HK-2 (cell line): ENCODE data around the gene GNB1.

Source experiments
- DNase-seq: peaks from one replicate; pipeline ENCODE4 v3.0.0-alpha.2; 2018; ENCODE audit not compliant: unreplicated experiment

Gene GNB1

DNA sequence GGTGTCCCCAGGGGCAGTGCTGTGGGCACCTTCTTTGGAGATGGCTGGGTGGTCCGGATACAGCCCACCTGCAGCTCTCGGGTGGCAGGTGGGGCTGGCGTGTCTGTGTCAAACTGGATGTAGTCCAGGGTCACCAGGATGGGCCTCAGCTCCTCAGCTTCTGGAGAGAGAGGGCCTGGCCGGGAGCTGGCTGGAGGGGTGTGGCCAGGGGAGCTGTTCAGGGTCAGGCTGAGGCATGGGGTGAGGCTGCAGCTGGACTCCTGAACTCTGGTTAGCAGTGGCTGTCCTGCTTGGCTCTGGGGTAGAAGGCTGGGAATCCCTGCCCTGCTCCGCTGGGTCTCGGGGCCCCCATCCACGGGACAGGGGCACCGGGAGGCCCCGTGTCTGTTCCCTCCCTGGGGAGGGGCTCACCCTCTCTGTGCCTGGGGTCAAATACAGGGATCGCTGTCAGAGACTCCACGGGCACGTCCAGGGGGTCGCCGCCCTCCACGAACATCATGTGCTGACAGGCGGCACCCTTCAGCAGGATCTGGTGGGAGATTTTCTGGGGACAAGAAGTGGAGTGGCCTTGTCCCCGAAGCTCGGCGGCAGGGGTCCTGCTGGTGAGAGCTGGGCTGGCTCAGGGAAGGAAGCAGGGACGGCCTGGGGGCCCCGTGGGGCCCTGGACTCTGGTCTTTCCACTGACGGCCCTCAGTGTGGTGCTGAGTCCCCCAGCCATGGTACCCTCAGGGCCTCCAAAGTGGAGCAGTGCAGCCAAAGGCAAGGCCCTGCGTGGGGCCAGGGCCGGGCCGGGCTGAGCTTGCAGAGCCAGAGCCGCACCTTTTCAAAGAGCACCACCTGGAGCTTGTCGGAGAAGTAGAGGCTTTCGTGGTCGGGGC, 32.3 kb upstream of the GNB1 start:
- no peak for DNase-seq

DNA sequence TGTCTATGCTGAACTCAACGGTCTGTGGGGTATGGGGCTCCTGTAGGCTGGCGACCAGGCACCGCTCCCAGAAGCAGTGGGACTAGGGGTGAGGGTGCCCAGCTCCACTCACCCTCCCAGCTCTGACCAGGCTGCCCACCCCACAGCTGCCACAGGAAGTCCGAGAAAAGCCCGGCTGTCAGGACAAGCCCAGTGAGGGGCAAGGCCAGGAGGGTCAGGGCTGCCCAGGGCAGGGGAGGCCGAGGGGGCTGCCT, 31.7 kb upstream of the GNB1 start:
- DNase-seq, result no peak

DNA sequence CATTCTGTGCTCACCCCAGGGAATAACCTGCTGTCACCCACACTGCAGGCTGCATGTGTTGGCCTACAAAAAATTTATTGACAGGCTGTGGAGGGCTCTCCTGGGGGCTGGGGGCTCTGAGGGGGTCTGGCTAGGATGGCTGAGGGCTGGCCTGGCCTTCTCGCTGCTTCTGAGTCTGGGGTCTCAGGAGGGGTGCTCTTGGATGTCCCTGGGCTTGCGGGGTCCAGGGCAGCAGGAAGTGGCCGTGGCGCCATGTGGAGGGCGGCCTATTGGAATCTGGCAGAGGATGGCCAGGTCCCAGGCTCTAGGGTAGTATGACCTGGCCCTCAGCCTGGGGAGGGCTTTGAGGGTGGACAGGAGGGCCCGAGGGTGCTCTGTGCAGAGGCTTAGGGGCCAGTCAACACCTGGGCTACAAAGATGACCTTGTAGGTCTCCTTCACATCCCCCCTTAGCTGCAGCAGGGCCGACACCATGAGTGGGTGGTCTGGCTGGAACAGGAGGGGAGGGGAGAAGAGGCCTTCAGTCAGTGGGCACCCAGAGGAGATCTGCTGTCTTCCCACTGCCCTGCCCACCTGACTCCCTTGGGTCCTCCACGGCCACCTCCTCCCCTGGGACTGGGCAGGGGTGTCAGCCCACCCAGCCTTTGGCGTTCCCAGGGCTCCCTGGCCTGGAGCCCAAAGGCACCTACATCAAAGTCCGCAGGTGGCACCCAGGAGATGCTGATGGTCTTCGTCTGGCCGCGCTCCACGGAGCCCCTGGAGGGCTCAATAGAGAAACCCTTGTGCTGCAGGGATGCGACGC, 31.2 kb upstream of the GNB1 start:
- no peak for DNase-seq

DNA sequence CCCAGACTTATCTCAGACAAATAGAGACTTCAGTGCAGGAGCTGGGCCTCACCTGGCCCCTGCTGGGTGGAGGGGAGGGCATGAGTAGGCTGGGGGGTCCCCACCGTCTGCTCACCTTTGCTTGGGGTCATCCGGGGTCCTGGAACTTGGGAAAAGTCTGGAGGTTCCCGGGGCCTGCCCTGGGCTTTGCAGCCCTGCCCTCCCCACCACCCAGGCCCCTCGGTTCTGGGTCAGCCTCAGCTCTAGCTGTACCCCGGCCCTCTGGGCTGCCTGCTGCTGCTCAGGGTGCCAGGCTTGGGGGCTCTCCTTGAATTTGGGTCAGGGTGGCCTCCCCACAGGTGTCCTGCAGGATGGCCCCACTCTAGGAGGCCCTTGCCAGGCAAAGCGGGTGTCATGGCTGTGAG, 30.6 kb upstream of the GNB1 start:
- no peak for DNase-seq

DNA sequence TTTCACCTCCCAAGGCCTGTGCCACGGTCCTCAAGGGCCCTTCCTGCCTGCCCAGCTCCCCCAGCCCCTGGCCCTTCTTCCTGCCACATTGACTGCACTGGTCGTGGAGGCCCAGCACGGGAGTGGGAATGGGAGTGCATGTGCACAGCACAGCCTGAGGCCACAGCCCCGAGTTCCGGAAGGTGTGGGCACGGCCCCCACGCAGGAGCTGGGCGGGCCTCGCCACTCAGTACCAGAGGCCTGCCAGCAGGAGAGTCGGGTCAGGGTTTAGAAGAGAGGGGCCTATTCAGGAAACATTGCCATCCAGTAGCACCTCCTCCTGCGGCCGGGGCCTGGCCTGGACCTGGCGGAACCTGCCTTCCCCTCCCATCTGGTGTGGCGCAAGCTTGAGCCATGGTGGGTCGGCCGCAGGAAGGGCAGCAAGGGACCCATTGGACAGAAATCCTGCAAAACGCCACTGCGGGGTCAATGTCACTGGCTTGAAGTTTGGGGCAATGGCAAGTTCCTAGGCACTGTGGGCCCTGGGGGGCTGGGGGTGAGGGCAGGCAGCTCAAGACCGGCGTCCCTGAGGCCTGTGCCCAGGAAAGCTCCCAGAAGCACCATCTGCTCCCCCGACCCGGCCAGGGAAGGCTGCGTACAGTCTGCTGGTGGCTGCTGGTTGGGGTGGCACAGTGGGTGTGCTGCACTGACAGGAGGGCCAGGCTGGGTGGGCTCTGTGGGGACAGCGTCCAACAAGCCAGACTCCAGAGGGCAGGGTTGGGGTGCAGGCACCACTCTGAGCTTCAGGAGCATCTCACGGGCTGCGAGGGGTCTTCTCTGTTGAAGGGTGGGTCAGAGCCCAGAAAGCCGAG, 29.9 kb upstream of the GNB1 start:
- no peak for DNase-seq

GRCh38 chr1:1920057-1920607, 29.2 kb upstream of the GNB1 start:
- no peak for DNase-seq

DNA sequence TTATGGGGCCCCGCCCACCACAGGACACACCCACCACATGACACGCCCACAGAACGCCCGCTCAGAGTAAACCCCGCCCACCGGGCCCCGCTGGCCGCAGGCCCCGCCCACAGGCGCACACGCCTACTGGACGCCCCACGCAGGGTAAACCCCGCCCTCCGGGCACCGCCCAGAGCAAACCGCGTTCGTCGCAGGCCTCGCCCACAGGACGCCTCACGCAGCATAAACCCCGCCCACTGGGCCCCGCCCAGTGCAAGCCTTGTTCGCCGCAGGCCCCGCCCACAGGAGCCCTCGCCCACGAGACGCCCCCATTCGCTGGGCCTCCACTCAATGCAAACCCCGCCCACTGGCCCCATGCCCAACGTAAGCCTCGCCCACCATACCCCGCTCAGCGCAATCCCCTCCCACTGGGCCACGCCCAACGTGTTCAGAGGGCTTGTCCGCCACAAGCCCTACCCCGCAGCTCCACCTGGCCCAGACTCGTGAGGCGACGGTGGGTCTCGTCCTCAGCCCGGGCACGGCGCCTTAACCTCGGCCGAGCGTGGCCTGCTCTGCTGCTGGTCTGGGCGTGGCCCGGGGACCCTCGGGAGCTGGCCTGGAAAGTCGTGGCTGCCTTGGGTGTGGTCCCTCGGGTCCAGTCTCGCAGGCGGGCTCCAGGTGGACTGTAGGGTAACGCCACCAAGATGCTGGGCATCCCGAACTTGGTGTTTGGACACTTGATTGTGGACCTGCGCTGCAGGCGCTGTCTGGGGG, 28.6 kb upstream of the GNB1 start:
- DNase-seq, result peak; percentile 99

DNA sequence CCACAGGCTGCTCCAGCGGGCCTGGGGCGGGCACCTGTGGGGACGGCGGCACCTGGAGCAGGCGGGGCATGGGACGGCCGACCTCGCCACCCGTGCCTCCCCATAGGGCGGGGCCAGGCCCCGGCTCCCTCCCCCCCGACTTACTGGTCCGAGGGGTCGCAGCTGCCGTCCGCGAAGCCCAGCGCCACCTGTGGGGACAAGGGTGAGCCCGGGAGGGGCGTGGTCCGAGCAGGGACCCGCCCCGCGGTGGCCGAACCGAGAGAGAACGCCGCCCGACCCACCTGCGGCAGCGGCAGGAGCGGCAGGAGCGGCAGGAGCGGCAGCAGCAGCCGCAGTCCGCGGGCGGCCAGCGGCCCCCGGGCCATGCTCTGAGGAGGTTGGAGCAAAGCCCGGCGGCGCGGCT, 28.0 kb upstream of the GNB1 start, which contains the start of gene TMEM52:
TMEM52 (minus strand) TSS at position 379 of the 403 bp plus-strand sequence; CDS start at position 365, 14 bp downstream.
- DNase-seq, result no peak

DNA sequence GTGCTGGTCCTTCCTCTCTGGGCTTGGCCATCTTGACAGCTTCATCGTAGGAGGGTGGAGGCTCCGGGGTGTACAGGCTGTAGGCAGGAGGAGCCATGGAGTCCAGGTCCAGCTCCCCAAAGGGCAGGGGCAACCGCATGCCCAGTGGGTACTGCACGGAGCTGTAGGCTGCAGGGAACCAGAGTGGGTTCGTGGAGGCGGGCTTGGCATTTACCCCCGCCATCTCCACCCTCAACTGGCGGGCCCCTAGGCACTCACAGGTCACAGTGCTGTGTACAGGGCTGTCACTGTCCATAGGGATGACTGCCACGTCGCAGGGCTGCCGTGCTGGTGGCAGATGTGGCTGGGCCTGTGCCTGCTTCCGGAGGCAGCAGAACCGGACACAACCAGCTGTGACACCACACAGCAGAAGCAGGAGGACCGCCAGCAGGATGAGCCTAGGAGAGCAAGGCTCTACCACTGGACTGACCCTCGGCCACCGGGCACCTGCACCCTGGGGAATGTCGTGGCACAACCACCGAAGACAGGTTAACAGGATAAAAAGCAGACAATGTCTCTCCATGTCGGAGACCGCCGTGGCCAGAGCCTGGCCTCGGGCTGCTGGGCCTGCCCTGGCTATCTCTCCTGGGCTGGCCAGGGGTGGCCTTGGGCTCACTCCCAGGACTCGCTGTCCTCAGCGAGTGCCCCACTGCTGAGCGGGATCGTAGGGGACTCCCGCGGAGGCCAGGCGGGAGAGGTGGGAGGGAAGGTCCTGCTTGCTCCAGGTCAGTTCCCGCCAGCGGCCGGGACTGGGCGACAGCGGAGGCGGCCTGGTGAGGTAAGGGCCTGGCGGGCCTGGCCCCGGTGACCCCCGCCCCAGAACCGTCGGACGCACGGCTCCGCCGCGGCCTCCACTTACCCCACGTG, 27.4 kb upstream of the GNB1 start:
- no peak for DNase-seq

DNA sequence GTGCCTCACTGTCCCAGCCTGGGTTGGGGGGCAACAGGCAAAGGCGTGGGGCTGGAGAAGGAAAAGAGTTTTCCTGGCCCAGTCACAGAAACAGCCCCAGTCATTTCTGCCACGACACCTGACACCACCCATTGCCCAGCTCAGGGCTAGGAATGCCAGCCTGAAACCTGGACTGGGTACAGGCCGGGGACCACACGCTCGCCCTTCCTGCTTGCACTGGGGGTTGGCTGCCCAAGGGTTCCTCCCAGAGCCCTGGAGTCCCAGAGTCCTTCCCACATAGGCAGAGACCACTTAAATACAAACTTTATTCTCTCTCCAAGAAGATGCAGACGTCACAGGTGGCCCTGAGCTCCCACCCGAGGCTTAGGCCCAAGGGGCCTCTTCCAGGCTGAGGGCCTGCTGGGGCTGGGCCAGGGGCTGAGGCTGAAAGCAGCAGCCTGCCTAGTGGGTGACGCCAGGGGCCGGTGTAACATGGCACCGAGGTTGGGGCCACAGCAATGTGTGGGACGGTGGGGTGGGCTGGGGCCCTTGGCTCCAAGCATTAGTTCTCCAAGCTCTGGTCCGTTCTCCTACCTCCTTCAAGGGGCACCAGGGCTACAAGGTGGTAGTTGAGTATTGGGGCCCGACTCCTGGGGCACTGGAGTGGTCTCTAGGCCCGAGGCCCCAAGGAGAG, 26.6 kb upstream of the GNB1 start:
- no peak for DNase-seq

- DNase-seq, result no peak
These were observed 26.0 kb upstream of the GNB1 start for GRCh38 chr1:1916851-1917251.

DNA sequence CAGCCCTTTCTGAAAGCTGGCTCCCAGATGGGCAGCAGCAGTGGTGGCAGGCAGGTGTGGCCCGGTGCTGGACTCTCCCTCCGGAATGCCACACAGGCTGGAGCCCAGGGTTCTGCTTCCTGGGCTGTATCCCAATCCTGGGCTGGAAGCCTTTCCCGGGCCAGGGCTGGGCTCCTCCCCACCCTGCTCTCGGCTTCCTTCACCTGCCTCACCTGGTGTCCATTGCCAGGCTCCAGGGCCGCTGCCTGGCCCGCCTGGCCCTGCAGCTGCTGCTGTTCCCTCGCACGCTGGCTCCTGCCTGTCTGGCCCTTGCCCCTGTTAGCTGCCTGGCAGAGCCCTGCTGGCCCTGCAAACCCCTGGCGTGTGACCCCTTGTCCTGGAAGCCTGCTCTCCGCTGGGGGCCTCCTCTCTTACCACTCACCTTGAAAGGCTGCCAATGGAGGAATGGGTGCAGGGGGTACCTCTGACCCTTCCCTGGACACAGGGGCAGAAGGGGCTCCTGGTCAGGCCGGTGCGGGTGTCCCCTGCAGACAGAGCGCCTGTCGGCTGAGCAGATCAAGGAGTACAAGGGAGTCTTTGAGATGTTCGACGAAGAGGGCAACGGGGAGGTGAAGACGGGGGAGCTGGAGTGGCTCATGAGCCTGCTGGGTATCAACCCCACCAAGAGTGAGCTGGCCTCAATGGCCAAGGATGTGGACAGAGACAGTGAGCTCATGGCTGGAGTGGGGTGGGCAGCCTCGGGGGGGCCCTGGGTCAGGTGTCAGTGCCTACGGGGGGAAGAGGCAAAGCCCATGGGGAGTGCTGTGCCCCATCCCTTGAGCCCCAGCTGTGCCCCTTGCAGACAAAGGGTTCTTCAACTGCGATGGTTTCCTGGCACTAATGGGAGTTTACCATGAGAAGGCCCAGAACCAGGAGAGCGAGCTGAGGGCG, 25.3 kb upstream of the GNB1 start:
- no peak for DNase-seq

DNA sequence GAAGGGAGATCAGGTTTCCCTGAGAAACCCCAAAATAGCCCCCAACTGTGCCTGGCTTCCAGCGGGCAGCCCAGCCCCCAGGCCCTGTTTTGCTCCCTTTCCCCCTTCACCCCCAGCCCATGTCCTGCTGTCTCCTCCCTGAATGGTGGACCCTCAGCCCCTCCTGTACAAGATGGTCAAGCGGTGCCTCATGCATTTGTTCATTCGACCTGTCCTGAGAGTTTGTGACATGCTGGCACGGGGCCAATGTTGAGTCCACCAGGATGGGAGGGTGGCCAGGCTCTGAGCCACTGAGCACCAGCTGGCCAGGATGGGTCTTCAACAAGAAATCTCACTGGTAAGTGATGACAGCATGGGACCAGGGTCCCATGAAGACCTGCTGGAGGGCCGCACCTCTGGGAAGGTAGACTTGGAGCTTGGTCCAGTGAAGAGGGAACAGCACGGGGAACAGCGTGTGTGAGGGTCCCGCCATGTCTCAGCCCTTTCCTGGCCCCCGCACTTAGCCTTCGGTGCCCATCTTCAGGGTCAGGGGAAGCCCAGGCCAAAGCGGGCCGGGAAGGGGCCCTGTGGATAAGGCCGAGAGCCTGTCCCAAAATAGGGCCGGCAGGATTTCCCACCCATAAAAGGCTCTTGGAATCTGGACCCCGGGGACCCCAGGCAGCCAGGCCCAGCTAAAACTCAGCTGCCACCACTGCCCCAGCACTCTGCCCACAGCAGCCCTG, 24.2 kb upstream of the GNB1 start, which contains the start of gene CALML6:
CALML6 (plus strand) TSS at position 290 of the 722 bp plus-strand sequence; CDS start at position 311, 21 bp downstream.
- no peak for DNase-seq

DNA sequence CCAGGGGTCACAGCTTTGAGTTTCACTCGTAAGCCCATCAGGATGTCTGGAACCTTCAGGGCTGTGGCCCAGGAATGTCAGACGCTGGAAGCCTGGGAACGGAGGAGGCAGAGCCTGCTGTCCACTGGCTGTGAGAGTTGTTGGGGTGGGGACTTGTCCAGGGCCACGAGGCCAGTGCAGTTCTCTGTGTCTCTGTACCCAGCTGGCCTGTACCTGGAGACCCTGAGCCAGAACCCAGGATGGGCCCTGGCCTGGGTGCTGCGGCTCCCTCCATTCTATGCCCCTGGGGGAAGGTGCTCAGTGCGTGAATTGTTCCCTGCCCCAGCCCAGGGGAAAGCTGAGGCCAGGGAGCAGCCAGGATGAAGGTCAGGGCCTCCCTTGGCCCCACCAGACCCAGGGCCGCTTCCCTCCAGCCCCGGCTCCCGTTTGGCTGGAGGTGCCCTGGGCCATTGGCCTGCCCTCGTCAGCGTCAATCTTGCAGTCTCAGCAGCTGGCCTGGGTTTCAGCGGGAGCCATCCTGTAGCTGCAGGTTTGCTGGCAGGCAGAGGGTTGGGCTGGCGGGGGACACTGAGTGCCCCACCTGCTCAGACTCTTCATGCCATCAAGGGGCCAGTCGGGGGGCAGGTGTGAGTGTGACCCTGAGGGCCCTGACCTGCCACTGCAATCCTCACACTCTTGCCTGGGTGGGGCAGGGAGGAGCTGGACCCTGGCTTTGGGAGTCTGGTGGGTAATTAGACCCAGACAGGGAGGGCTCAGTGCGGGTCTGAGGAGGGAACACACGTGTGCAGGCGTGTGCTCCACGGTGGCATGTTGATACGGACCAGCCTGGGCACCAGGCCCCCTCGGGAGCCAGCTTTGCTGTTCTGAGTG, 23.4 kb upstream of the GNB1 start:
- DNase-seq, result no peak

GRCh38 chr1:1911350-1912041, 20.6 kb upstream of the GNB1 start:
- no peak for DNase-seq
